ENCODE results near the gene DIS3L2. TPM values are rescaled to one million over a fixed set of nuclear protein-coding genes. Genes with fewer than 3 reads are reported as not detected.

DIS3L2 gene
- total and polyA plus RNA-seq, 2 of the 8 experiments (the other 6 are each of a cell fraction or from before 2014, with no cell fraction given) = 11.5 to 21.6 TPM

DNA sequence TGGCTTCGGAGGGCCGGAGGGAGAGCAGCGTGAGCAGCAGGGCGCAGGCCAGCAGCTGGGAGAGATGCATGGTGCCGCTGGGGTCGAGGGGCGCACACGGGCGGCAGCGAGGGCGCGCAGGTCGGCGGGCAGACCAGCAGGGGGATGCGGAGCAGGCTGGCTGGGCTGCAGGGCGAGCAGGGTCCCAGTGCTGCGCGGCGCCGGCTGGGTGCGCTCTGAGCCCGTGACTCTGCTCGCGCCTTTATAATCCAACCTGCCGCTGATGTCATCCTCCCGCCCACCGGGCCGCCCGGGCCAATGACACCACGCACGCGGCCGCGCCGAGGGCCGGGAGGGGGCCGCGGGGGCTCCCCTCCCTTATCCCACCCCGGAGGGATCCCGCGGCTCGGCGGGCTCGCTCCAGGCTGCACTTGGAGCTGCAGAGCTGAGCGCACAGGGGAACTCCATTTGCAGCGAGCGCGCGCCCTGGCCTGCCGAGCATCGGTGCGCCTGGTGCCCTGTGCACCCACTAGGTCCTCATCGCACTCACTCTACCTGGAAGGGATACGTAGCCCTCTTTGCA is 35.3 kb upstream of the DIS3L2 start, which contains the start of gene NPPC (continued):
- TF ChIP-seq CHD7 (IDR thresholded peaks at IDR 0.05; ENCODE audit: insufficient replicate concordance, low read length) (no peak), CEBPB (IDR thresholded peaks at IDR 0.05; ENCODE audit: low read depth, low read length) (no peak), NRF1 (IDR thresholded peaks at IDR 0.05; ENCODE audit: low read depth, low read length) (no peak), JUND (IDR thresholded peaks at IDR 0.05; ENCODE audit: low read length) (peak; percentile 46; the same call in 1 of the 2 replicates), NANOG (IDR thresholded peaks at IDR 0.05; ENCODE audit: insufficient read depth, low read depth, low read length, poor library complexity, severe bottlenecking) (no peak), HDAC6 (IDR thresholded peaks at IDR 0.05; ENCODE audit: low read depth, low read length) (no peak), CBX5 (IDR thresholded peaks at IDR 0.05; ENCODE audit: low read depth, low read length) (no peak), SP2 (IDR thresholded peaks at IDR 0.05; ENCODE audit: low read length) (no peak), GTF2F1 (IDR thresholded peaks at IDR 0.05; ENCODE audit: borderline replicate concordance, low read depth, low read length) (0 out of 2 replicates have a peak, but pooled peaks have one; percentile 23), TCF12 (IDR thresholded peaks at IDR 0.05; ENCODE audit: low read depth, low read length) (no peak), RNF2 (IDR thresholded peaks at IDR 0.05; ENCODE audit: borderline replicate concordance, low read depth, low read length, missing control alignments, poor library complexity, severe bottlenecking) (no peak)

Data from H1 (cell line).